ENCODE data around the gene CREBL2. TPM values are rescaled to one million over a fixed set of nuclear protein-coding genes. Genes with fewer than 3 reads are reported as not detected.

Gene CREBL2
- total and polyA plus RNA-seq, 2 donors (not counting 1 experiment from before 2014, with no cell fraction given) = 6.5 to 22.1 TPM

GRCh38 chr12:12630850-12631249 is 19.2 kb downstream of the CREBL2 start:
- no peak overlapping the region for H3K27ac Mint-ChIP-seq
- TF ChIP-seq CTCF (IDR thresholded peaks at IDR 0.05) (no peak), EZH2 (IDR thresholded peaks at IDR 0.05; ENCODE audit: borderline replicate concordance, insufficient read depth, low read depth, low read length, poor library complexity, severe bottlenecking) (no peak)
- no peaks in the 10 kb centered on the region for H3K9me3 ChIP-seq (ENCODE audit: control extremely low read depth in 1 of 3, control insufficient read depth in 2 of 3, insufficient read depth in 1 of 3, low read length in 2 of 3)
- H3K4me3 ChIP-seq (ENCODE audit: control extremely low read depth in 1 of 5, extremely low read depth in 1 of 5, insufficient read depth in 1 of 5, low read depth in 2 of 5, low read length in 4 of 5) = no peak overlapping the region
- no peak for ATAC-seq (ENCODE audit: low read depth)
- no peaks in the 10 kb centered on the region for H3K4me1 ChIP-seq (ENCODE audit: control insufficient read depth in 2 of 2, insufficient read depth in 2 of 2, low read length in 2 of 2)
- no peaks in the 10 kb centered on the region for H3K9me3 Mint-ChIP-seq (ENCODE audit: insufficient read depth)
- intact Hi-C loops (cut with micrococcal nuclease) = no loop called here
- WGBS (ENCODE audit: insufficient coverage) = no CpG with 5 or more reads among the region's 1 CpG
- no peaks in the 10 kb centered on the region for H3K27me3 ChIP-seq (replicated peaks in 1 of 4; ENCODE audit: control extremely low read depth in 1 of 4, control insufficient read depth in 3 of 4, insufficient read depth in 4 of 4, low read length in 3 of 4)
- H3K4me1 Mint-ChIP-seq = peaks cover 8% of the 10 kb centered on the region
- no peak overlapping the region for H3K4me3 Mint-ChIP-seq
- ChIA-PET CTCF (interaction anchor here (1.0 to 2.7 kb wide), 4 partner anchors 15 to 106 kb away, joined by 3 to 15 read pairs (median 4); no protein-coding TSS in a partner anchor), POLR2A (no interaction called here)
- H3K27ac ChIP-seq (ENCODE audit: low read length in 2 of 2) = no peak overlapping the region
- H3K36me3 ChIP-seq (replicated peaks in 1 of 2; ENCODE audit: control extremely low read depth in 1 of 2, control insufficient read depth in 1 of 2, extremely low read depth in 1 of 2, insufficient read depth in 2 of 2, low read length in 1 of 2) = peaks cover 0 to 3% of the 10 kb centered on the region in 2 experiments
- no peak for DNase-seq
- no peak overlapping the region for H3K9ac ChIP-seq (ENCODE audit: low read length)
- peaks cover 40% of the 10 kb centered on the region for H3K79me2 ChIP-seq (ENCODE audit: control insufficient read depth, insufficient read depth, low read length)
- H2AFZ ChIP-seq (ENCODE audit: insufficient read depth, low read depth, low read length, poor library complexity, severe bottlenecking) = no peak overlapping the region
- H3K4me2 ChIP-seq (replicated peaks; ENCODE audit: low read depth, low read length, poor library complexity, severe bottlenecking) = no peak overlapping the region
- H3K27me3 Mint-ChIP-seq = no peaks in the 10 kb centered on the region
- peaks cover 3% of the 10 kb centered on the region for H4K20me1 ChIP-seq (ENCODE audit: control insufficient read depth, insufficient read depth, low read length, poor library complexity, severe bottlenecking)

GRCh38 chr12:12635651-12636050 is 24.0 kb downstream of the CREBL2 start:
- peaks cover 0 to 3% (median 0%) of the 10 kb centered on the region in 3 donors for H3K9me3 ChIP-seq (ENCODE audit: control extremely low read depth in 1 of 3, control insufficient read depth in 2 of 3, insufficient read depth in 1 of 3, low read length in 2 of 3)
- ChIA-PET CTCF (interaction anchor here (0.7 to 1.7 kb wide), 3 partner anchors 9 to 101 kb away, joined by 3 to 6 read pairs (median 3); no protein-coding TSS in a partner anchor), POLR2A (no interaction called here)
- no peak overlapping the region for H3K9ac ChIP-seq (ENCODE audit: low read length)
- intact Hi-C loops (cut with micrococcal nuclease) = no loop called here
- H3K4me1 ChIP-seq (ENCODE audit: control insufficient read depth in 2 of 2, insufficient read depth in 2 of 2, low read length in 2 of 2) = peaks cover 4 to 5% of the 10 kb centered on the region in 2 donors
- H3K4me3 ChIP-seq (ENCODE audit: control extremely low read depth in 1 of 5, extremely low read depth in 1 of 5, insufficient read depth in 1 of 5, low read depth in 2 of 5, low read length in 4 of 5) = no peak overlapping the region
- peaks cover 2 to 34% of the 10 kb centered on the region in 2 experiments for H3K36me3 ChIP-seq (replicated peaks in 1 of 2; ENCODE audit: control extremely low read depth in 1 of 2, control insufficient read depth in 1 of 2, extremely low read depth in 1 of 2, insufficient read depth in 2 of 2, low read length in 1 of 2)
- H3K4me2 ChIP-seq (replicated peaks; ENCODE audit: low read depth, low read length, poor library complexity, severe bottlenecking) = no peak overlapping the region
- DNase-seq (no peak), ATAC-seq (ENCODE audit: low read depth) (no peak)
- Mint-ChIP-seq H3K4me1 (peaks cover 10% of the 10 kb centered on the region), H3K27me3 (no peaks in the 10 kb centered on the region), H3K4me3 (no peak overlapping the region), H3K27ac (no peak overlapping the region), H3K9me3 (ENCODE audit: insufficient read depth) (peaks cover 7% of the 10 kb centered on the region)
- no peaks in the 10 kb centered on the region for H3K27me3 ChIP-seq (replicated peaks in 1 of 4; ENCODE audit: control extremely low read depth in 1 of 4, control insufficient read depth in 3 of 4, insufficient read depth in 4 of 4, low read length in 3 of 4)
- H3K27ac ChIP-seq (ENCODE audit: low read length in 2 of 2) = no peak overlapping the region
- WGBS (ENCODE audit: insufficient coverage) = 98% methylated on average over 7 of the region's 12 CpGs
- TF ChIP-seq CTCF (IDR thresholded peaks at IDR 0.05) (no peak), EZH2 (IDR thresholded peaks at IDR 0.05; ENCODE audit: borderline replicate concordance, insufficient read depth, low read depth, low read length, poor library complexity, severe bottlenecking) (no peak)
- no peak overlapping the region for H2AFZ ChIP-seq (ENCODE audit: insufficient read depth, low read depth, low read length, poor library complexity, severe bottlenecking)
- H3K79me2 ChIP-seq (ENCODE audit: control insufficient read depth, insufficient read depth, low read length) = peaks cover 9% of the 10 kb centered on the region
- H4K20me1 ChIP-seq (ENCODE audit: control insufficient read depth, insufficient read depth, low read length, poor library complexity, severe bottlenecking) = no peaks in the 10 kb centered on the region
